Fibroblast of the aortic adventitia (primary cell): ENCODE results near the gene SNX5. TPM values are rescaled to one million over a fixed set of nuclear protein-coding genes. Genes with fewer than 3 reads are reported as not detected.

Experiments used
- DNase-seq: peaks from one replicate; pipeline ENCODE4 v3.0.0-alpha.2; 2010; ENCODE audit warnings: low read depth
- H3K4me3 ChIP-seq: 2 replicates; pipeline ENCODE4 v1.5.1; 2011; ENCODE audit warnings: low read depth, mild to moderate bottlenecking, control low read depth, low read length, moderate library complexity
- CTCF ChIP-seq: IDR thresholded peaks from 2 replicates; pipeline ENCODE4 v1.5.1; 2011; ENCODE audit warnings: mild to moderate bottlenecking, low read length, control low read depth, inconsistent platforms; ENCODE audit not compliant: insufficient read depth
- total RNA-seq: library from RNA; depleted of rRNA; stranded (reverse); fragments of >200 nt; gene quantifications from 2 replicates; pipeline ENCODE4 v1.2.3, GENCODE V29; 2012; ENCODE audit warnings: low replicate concordance

The SNX5 gene
- total RNA-seq, 1 donor, result 99.7 TPM

- TF ChIP-seq CTCF, result no peak
- DNase-seq, result no peak
- no peak overlapping the region for H3K4me3 ChIP-seq
Observed at GRCh38 chr20:18011482-18011881, 42.9 kb upstream of the SNX5 start.

- no peak overlapping the region for H3K4me3 ChIP-seq
- DNase-seq, result no peak
- TF ChIP-seq CTCF, result no peak
Observed at GRCh38 chr20:18009116-18009515, 40.5 kb upstream of the SNX5 start.

- peak; percentile 22 for DNase-seq
- no peak for TF ChIP-seq CTCF
- no peak overlapping the region for H3K4me3 ChIP-seq
Observed at GRCh38 chr20:18007534-18008292, 39.1 kb upstream of the SNX5 start.

GRCh38 chr20:18006684-18007083 lies 38.1 kb upstream of the SNX5 start:
- TF ChIP-seq CTCF, result no peak
- H3K4me3 ChIP-seq, result no peak overlapping the region
- DNase-seq, result no peak

GRCh38 chr20:18005990-18006364 lies 37.4 kb upstream of the SNX5 start:
- TF ChIP-seq CTCF, result no peak
- no peak for DNase-seq

GRCh38 chr20:18005170-18005989 lies 36.8 kb upstream of the SNX5 start:
- DNase-seq, result no peak
- no peak for TF ChIP-seq CTCF

More at GRCh38 chr20:18005990-18006364, 37.4 kb upstream of the SNX5 start:
- H3K4me3 ChIP-seq, result no peak overlapping the region

More at GRCh38 chr20:18005170-18005989, 36.8 kb upstream of the SNX5 start:
- H3K4me3 ChIP-seq, result no peak overlapping the region
